ENCODE data around the gene LCE1B.

The LCE1B gene

GRCh38 chr1:152860129-152860528 is 48.4 kb downstream of the LCE1B start:
- no peak for DNase-seq (ENCODE audit: low read depth)

- DNase-seq (ENCODE audit: low read depth): no peak
Observed at GRCh38 chr1:152861374-152861773, 49.6 kb downstream of the LCE1B start.

Measured in T follicular helper cell (primary cell).